Endothelial cell of umbilical vein (primary cell): ENCODE data around the gene KYNU. TPM values are rescaled to one million over a fixed set of nuclear protein-coding genes. Genes with fewer than 3 reads are reported as not detected.

Source experiments
- BruUV-seq: library from RNA; stranded (reverse); fragments of 400-500 nt; replicated peaks from 2 replicates; lab custom pipeline; 2021; lab: Mats Ljungman, UMichigan
- CTCF ChIA-PET: fragments of 300-600, 350-600 bp; sonication (Branson Sonifier 250); formaldehyde crosslinking; loops from one replicate; lab custom pipeline; 2021; ENCODE audit warnings: antibody characterized with exemption, inconsistent platforms; lab: Charles Lee
- POLR2A ChIA-PET: fragments of 300-600, 350-600 bp; sonication (Branson Sonifier 250); formaldehyde crosslinking; loops from one replicate; lab custom pipeline; 2021; ENCODE audit warnings: antibody characterized with exemption, inconsistent platforms; lab: Charles Lee
- DNase-seq: peaks from one replicate; pipeline ENCODE4 v3.0.0-alpha.2; 2011; ENCODE audit warnings: low read depth, low spot score
- FAIRE-seq: peaks from 2 replicates; lab custom pipeline; 2011; peaks lifted over from hg19 to GRCh38; lab: Jason Lieb, UNC
- H2AFZ ChIP-seq: 2 replicates; pipeline ENCODE4 v1.6.0; 2012; ENCODE audit warnings: low read depth, low read length, control low read depth, inconsistent platforms
- H3K27ac ChIP-seq: 2 replicates; pipeline ENCODE4 v1.5.1; 2011; ENCODE audit warnings: low read depth, mild to moderate bottlenecking, control low read depth, low read length, moderate library complexity; ENCODE audit not compliant: insufficient read depth
- H3K27me3 ChIP-seq, 2 experiments: 2 replicates each; pipeline versions ENCODE4 v1.6.0 to v1.6.1; 2011; ENCODE audit warnings: low read length in 2 of 2, mixed read lengths in 1 of 2; ENCODE audit not compliant: control insufficient read depth in 2 of 2, insufficient read depth in 2 of 2
- H3K36me3 ChIP-seq, 2 experiments: 2 replicates in 1 of 2; 3 replicates in 1 of 2; pipeline ENCODE4 v1.5.1; 2011; ENCODE audit warnings: low read length in 2 of 2, mild to moderate bottlenecking in 1 of 2, moderate library complexity in 1 of 2; ENCODE audit not compliant: control insufficient read depth in 2 of 2, insufficient read depth in 2 of 2; ENCODE audit errors: extremely low read depth in 1 of 2
- H3K4me1 ChIP-seq: 3 replicates; pipeline ENCODE4 v1.5.1; 2011; ENCODE audit warnings: mild to moderate bottlenecking, low read length; ENCODE audit not compliant: control insufficient read depth, insufficient read depth; ENCODE audit errors: extremely low read depth
- H3K4me2 ChIP-seq: 2 replicates; pipeline ENCODE4 v1.6.1; 2011; ENCODE audit warnings: low read length, control low read depth, mixed read lengths; ENCODE audit not compliant: insufficient read depth
- H3K4me3 ChIP-seq, 3 experiments: fragments of 200-600 bp in 1 of 3; sonication (generic), shearing (Covaris generic) in 1 of 3; replicated peaks in 1 of 3; 2 replicates each; pipeline ENCODE4 v1.5.1; 2011 to 2016; ENCODE audit warnings: control low read depth in 3 of 3, low read length in 3 of 3, mild to moderate bottlenecking in 2 of 3, inconsistent platforms in 1 of 3, low read depth in 1 of 3, moderate library complexity in 1 of 3; ENCODE audit not compliant: insufficient read depth in 1 of 3
- H3K79me2 ChIP-seq: 2 replicates; pipeline ENCODE4 v1.6.0; 2012; ENCODE audit warnings: low read length, inconsistent platforms; ENCODE audit not compliant: control insufficient read depth, insufficient read depth
- H3K9ac ChIP-seq: replicated peaks from 2 replicates; pipeline ENCODE3; 2011; ENCODE audit warnings: low read length, control low read depth; ENCODE audit not compliant: insufficient read depth; ENCODE audit errors: extremely low read depth
- H3K9me1 ChIP-seq: replicated peaks from 3 replicates; pipeline ENCODE4 v1.6.0; 2011; ENCODE audit warnings: mild to moderate bottlenecking, low read length; ENCODE audit not compliant: control insufficient read depth, insufficient read depth; ENCODE audit errors: extremely low read depth
- H3K9me3 ChIP-seq: replicated peaks from 2 replicates; pipeline ENCODE4 v1.5.1; 2012; ENCODE audit warnings: low read length, inconsistent platforms; ENCODE audit not compliant: control insufficient read depth, insufficient read depth
- H4K20me1 ChIP-seq: replicated peaks from 2 replicates; pipeline ENCODE3; 2011; ENCODE audit warnings: mild to moderate bottlenecking, low read length; ENCODE audit not compliant: control insufficient read depth, insufficient read depth; ENCODE audit errors: extremely low read depth
- CTCF ChIP-seq, 2 donors: IDR thresholded peaks; 1 replicate in 1 of 2; 2 replicates in 1 of 2; pipeline ENCODE4 v1.5.1; 2011; ENCODE audit warnings: low read length in 2 of 2, mild to moderate bottlenecking in 2 of 2, moderate library complexity in 2 of 2, control low read depth in 1 of 2, inconsistent platforms in 1 of 2, low read depth in 1 of 2; ENCODE audit not compliant: insufficient read depth in 1 of 2; ENCODE audit errors: extremely low read depth in 1 of 2
- EZH2 ChIP-seq: IDR thresholded peaks from 2 replicates; pipeline ENCODE4 v1.6.1; 2012; ENCODE audit warnings: borderline replicate concordance, low read depth, mild to moderate bottlenecking, moderate library complexity, low read length, inconsistent platforms; ENCODE audit not compliant: severe bottlenecking
- FOS ChIP-seq: IDR thresholded peaks from 2 replicates; pipeline ENCODE4 v1.6.1; 2011; ENCODE audit warnings: mild to moderate bottlenecking, low read length, moderate library complexity, borderline replicate concordance; ENCODE audit not compliant: insufficient read depth
- GATA2 ChIP-seq: IDR thresholded peaks from 2 replicates; pipeline ENCODE4 v1.7.0; 2011; ENCODE audit warnings: low read depth, mild to moderate bottlenecking, moderate library complexity, mixed read lengths, low read length; ENCODE audit not compliant: insufficient read length, insufficient read depth
- JUN ChIP-seq: IDR thresholded peaks from 2 replicates; pipeline ENCODE4 v1.6.1; 2011; ENCODE audit warnings: borderline replicate concordance, low read depth; ENCODE audit not compliant: insufficient read length, insufficient read depth
- MYC ChIP-seq: IDR thresholded peaks from one replicate; pipeline ENCODE4 v1.6.1; 2011; ENCODE audit warnings: mild to moderate bottlenecking, low read depth, low read length
- POLR2A ChIP-seq: IDR thresholded peaks from 2 replicates; pipeline ENCODE4 v1.6.1; 2012; ENCODE audit warnings: low read depth, mild to moderate bottlenecking, control low read depth, low read length
- POLR2AphosphoS5 ChIP-seq: IDR thresholded peaks from 2 replicates; pipeline ENCODE4 v1.6.1; 2012; ENCODE audit warnings: low read depth, mild to moderate bottlenecking, control low read depth, low read length, moderate library complexity; ENCODE audit not compliant: insufficient read depth
- dilution Hi-C: fragments of 300-500 bp; cut with MboI; formaldehyde crosslinking; loops from one replicate; pipeline ENCODE4 v1.15.0; 2019; ENCODE audit warnings: low sequenced_read_pairs; ENCODE audit not compliant: extremely low pct_ligation_motif_present
- intact Hi-C: fragments of 100-400 bp; cut with micrococcal nuclease; formaldehyde crosslinking; loops from one replicate; pipeline ENCODE4 v1.10.0; 2022
- polyA plus RNA-seq, 4 experiments: library from polyadenylated mRNA; depleted of rRNA in 3 of 4; stranded (reverse) in 3 of 4; unstranded in 1 of 4; fragments of >200 nt; gene quantifications; 2 replicates each; pipeline versions ENCODE4 v1.2.1 to v1.2.3, GENCODE V29; 2011 to 2012; ENCODE audit warnings: missing spikeins in 1 of 4
- total RNA-seq: library from RNA; stranded (reverse); gene quantifications from 2 replicates; pipeline ENCODE4 v1.2.3, GENCODE V29; 2021
- TF ChIP-seq, protein P1 (sequence below): IDR thresholded peaks from 2 replicates; pipeline ENCODE4 v1.6.1; 2011; ENCODE audit not compliant: insufficient read depth, insufficient read length

Gene KYNU
- total and polyA plus RNA-seq, 2 donors (not counting 3 experiments of a cell fraction or from before 2014, with no cell fraction given): 0.04 TPM; not detected in 1

- ChIA-PET CTCF (interaction anchor here (1.3 to 2.3 kb wide), 3 partner anchors 8 to 304 kb away, joined by 3 to 9 read pairs (median 6); no protein-coding TSS in a partner anchor), POLR2A (no interaction called here)
- Histone ChIP-seq H3K4me1 (peaks cover 2% of the 10 kb centered on the region), H3K4me3 (no peak overlapping the region), H3K79me2 (no peaks in the 10 kb centered on the region), H4K20me1 (no peaks in the 10 kb centered on the region), H3K36me3 (no peaks in the 10 kb centered on the region), H3K27ac (no peak overlapping the region), H3K9ac (no peak overlapping the region), H3K9me1 (no peaks in the 10 kb centered on the region), H3K4me2 (no peak overlapping the region), H2AFZ (no peak overlapping the region), H3K27me3 (no peaks in the 10 kb centered on the region), H3K9me3 (no peaks in the 10 kb centered on the region)
- intact Hi-C loops (loop anchor here (5.0 kb wide), 2 partner anchors 342 to 697 kb away; no protein-coding TSS in a partner anchor), dilution Hi-C loops (no loop called here)
- TF ChIP-seq, protein P1, sequence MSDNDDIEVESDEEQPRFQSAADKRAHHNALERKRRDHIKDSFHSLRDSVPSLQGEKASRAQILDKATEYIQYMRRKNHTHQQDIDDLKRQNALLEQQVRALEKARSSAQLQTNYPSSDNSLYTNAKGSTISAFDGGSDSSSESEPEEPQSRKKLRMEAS: no peak
- no peak for TF ChIP-seq GATA2
- no peak for TF ChIP-seq MYC
- TF ChIP-seq POLR2A: no peak
- TF ChIP-seq CTCF (IDR thresholded peaks at IDR 0.05; ENCODE audit: extremely low read depth in 1 of 2, insufficient read depth in 1 of 2, low read depth in 1 of 2, low read length in 2 of 2): no peak
- TF ChIP-seq EZH2: no peak
- no peak for TF ChIP-seq JUN
- TF ChIP-seq POLR2AphosphoS5: no peak
- TF ChIP-seq FOS: no peak
- BruUV-seq: no TSS peak
- no peak for DNase-seq
- FAIRE-seq: no peak
Observed at GRCh38 chr2:142984657-142985056, 107.2 kb downstream of the KYNU start.
